T-cell (primary cell): ENCODE results near the gene ZBTB17. TPM values are rescaled to one million over a fixed set of nuclear protein-coding genes. Genes with fewer than 3 reads are reported as not detected.
"Not testable (repeated sequence)": the region's sequence is repeated elsewhere in the genome, so short reads cannot be mapped to it uniquely, and the experiment has no call there.

ENCODE experiments used
- ATAC-seq, 4 experiments: fragments of 200-7000 bp in 3 of 4; fragments of 150-1000 bp in 1 of 4; cut with Tn5 transposase; replicated peaks in 1 of 4; 1 replicate in 3 of 4; 2 replicates in 1 of 4; pipeline ENCODE4 v1.10.0; 2021; ENCODE audit warnings: moderate library complexity in 3 of 4, mild to moderate bottlenecking in 2 of 4, moderate number of reproducible peaks in 1 of 4
- CTCF ChIA-PET, 2 donors: fragments of 300-600 bp; sonication (Branson Sonifier 250); formaldehyde crosslinking; loops; one replicate each; lab custom pipeline; 2022; ENCODE audit warnings: antibody characterized with exemption in 2 of 2; lab: Charles Lee
- POLR2A ChIA-PET, 2 donors: fragments of 300-600 bp; sonication (Branson Sonifier 250); formaldehyde crosslinking; loops; one replicate each; lab custom pipeline; 2022; ENCODE audit warnings: antibody characterized with exemption in 2 of 2; lab: Charles Lee
- DNase-seq, 35 experiments: peaks; one replicate each; pipeline versions ENCODE4 v3.0.0 to v3.0.0-alpha.2; 2013 to 2023
- H3K27ac ChIP-seq: one replicate; pipeline ENCODE4 v1.5.1; 2013; ENCODE audit warnings: low read length
- H3K27me3 ChIP-seq, 2 experiments: replicated peaks in 1 of 2; 1 replicate in 1 of 2; 2 replicates in 1 of 2; pipeline versions ENCODE4 v1.6.1 to v1.7.0; 2013; ENCODE audit warnings: low read length in 1 of 2, mixed read lengths in 1 of 2; ENCODE audit not compliant: control insufficient read depth in 2 of 2, insufficient read depth in 2 of 2; ENCODE audit errors: extremely low read depth in 1 of 2
- H3K36me3 ChIP-seq, 2 donors: 1 replicate in 1 of 2; 2 replicates in 1 of 2; pipeline versions ENCODE4 v1.6.1 to v1.7.0; 2013; ENCODE audit warnings: low read length in 1 of 2; ENCODE audit not compliant: control insufficient read depth in 2 of 2, insufficient read depth in 1 of 2; ENCODE audit errors: extremely low read depth in 1 of 2
- H3K4me1 ChIP-seq, 2 experiments: 1 replicate in 1 of 2; 2 replicates in 1 of 2; pipeline versions ENCODE4 v1.6.1 to v1.7.0; 2013; ENCODE audit warnings: low read length in 2 of 2, mixed read lengths in 1 of 2; ENCODE audit not compliant: insufficient read depth in 2 of 2, control insufficient read depth in 1 of 2; ENCODE audit errors: extremely low read depth in 1 of 2
- H3K4me3 ChIP-seq, 2 donors: 1 replicate in 1 of 2; 2 replicates in 1 of 2; pipeline versions ENCODE4 v1.5.1 to v1.7.0; 2013; ENCODE audit warnings: mild to moderate bottlenecking in 2 of 2, low read length in 1 of 2, moderate library complexity in 1 of 2; ENCODE audit not compliant: control insufficient read depth in 1 of 2; ENCODE audit errors: extremely low read depth in 1 of 2
- H3K9me3 ChIP-seq: 2 replicates; pipeline ENCODE4 v1.7.0; 2013
- H3K27ac Mint-ChIP-seq, 2 donors: one replicate each; pipeline ENCODE4 v1.8.0; 2020 to 2021; ENCODE audit warnings: mild to moderate bottlenecking in 2 of 2, mixed read lengths in 2 of 2
- H3K27me3 Mint-ChIP-seq, 2 donors: one replicate each; pipeline ENCODE4 v1.8.0; 2021 to 2022; ENCODE audit warnings: mixed read lengths in 2 of 2
- H3K36me3 Mint-ChIP-seq: one replicate; pipeline ENCODE4 v1.8.0; 2021; ENCODE audit warnings: mixed read lengths
- H3K4me1 Mint-ChIP-seq, 3 donors: one replicate each; pipeline ENCODE4 v1.8.0; 2020 to 2022; ENCODE audit warnings: mixed read lengths in 3 of 3, mild to moderate bottlenecking in 1 of 3
- H3K4me3 Mint-ChIP-seq, 3 donors: one replicate each; pipeline ENCODE4 v1.8.0; 2020 to 2022; ENCODE audit warnings: mild to moderate bottlenecking in 3 of 3, mixed read lengths in 3 of 3, moderate library complexity in 3 of 3
- H3K9me3 Mint-ChIP-seq, 3 donors: one replicate each; pipeline ENCODE4 v1.8.0; 2020 to 2022; ENCODE audit warnings: mixed read lengths in 3 of 3
- WGBS: methylation state at CpG from one replicate; pipeline ENCODE4 v1.1.5; 2013; ENCODE audit warnings: missing lambda C conversion rate; ENCODE audit not compliant: insufficient coverage; 5-methylcytosine and 5-hydroxymethylcytosine counted together
- total RNA-seq, 35 experiments: library from RNA in 6 of 35; stranded (reverse) in 6 of 35; fragments of 120-200 nt in 1 of 35; gene quantifications; one replicate each; pipeline versions ENCODE4 v1.2.1 to v1.2.4 and lab custom pipeline; 2013 to 2026

The ZBTB17 gene
- total RNA-seq, 5 donors from 2014 or later (not counting 1 experiment from before 2014, with no cell fraction given) = 66.6 to 82.6 (median 78.3) TPM

DNA sequence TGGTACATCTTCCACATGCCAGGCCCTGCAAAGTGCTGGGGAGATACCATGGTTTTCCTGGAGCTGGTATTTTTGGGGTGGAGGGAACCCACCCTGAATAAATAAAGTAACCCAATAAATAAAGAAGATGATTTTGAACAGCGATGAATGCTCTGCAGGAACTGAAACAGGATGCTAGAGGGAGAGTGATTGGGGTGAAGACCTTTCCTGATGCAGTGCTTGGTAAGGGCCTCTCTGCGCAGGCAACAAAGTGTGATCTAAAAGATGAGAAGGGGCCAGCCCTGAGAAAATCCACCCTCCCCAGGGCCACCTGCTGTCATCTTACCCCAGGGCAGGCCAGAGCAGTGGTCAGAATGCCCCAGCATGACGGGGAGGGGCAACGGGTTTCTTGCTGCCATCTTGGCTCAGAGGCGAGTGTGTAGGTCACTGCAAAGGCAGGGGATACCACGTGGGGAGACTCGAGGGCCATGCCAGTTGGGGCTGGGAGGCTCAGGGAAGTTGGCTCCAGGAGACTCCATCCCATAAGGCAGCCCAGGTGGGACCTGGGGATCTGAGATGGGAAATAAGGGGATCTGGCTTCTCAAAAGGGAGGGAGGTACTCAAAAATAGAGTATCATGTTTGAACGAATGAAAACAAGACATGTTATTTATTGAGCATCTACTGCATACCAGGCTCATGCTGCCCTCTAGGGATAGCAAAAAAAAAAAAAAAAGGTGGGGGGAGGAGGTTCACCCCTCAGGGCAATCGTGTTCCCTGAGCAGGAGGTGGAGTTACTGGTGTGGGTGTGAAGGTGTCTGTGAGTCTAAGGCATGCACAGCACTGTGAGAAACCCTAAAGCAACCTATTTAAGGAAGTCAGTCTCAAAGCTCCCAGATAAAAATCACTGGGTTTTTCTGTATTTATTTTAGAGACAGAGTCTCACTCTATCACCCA lies 30.9 kb upstream of the ZBTB17 start:
- H3K27ac Mint-ChIP-seq = no peak overlapping the region

DNA sequence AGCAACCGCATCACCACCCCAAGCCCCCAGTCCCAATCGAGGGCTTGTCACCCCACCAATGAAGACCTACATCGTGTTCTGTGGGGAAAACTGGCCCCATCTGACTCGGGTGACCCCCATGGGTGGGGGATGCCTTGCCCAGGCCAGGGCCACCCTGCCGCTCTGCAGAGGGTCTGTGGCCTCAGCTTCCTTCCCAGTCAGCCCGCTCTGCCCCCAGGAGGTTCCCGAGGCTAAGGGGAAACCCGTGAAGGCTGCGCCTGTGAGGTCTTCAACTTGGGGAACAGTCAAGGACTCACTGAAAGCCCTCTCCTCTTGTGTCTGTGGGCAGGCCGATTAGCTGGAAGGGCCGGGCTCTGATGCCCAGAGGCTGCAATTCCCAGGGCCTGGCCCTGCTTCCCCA lies 30.1 kb upstream of the ZBTB17 start:
- ATAC-seq (no peak), DNase-seq (no peak)
- H3K4me1 ChIP-seq = no peaks in the 10 kb centered on the region
- no peak overlapping the region for H3K4me3 ChIP-seq
- Mint-ChIP-seq H3K4me1 (no peaks in the 10 kb centered on the region), H3K27ac (no peak overlapping the region), H3K4me3 (no peak overlapping the region), H3K36me3 (no peaks in the 10 kb centered on the region), H3K27me3 (peaks cover 0 to 4% of the 10 kb centered on the region in 2 donors), H3K9me3 (no peaks in the 10 kb centered on the region)
- no peak overlapping the region for H3K27ac ChIP-seq
- no peaks in the 10 kb centered on the region for H3K36me3 ChIP-seq
- 78% methylated on average over 7 of the region's 11 CpGs for WGBS
- no peaks in the 10 kb centered on the region for H3K9me3 ChIP-seq
- ChIA-PET CTCF (no interaction called here), POLR2A (no interaction called here)
- peaks cover 0 to 15% of the 10 kb centered on the region in 2 experiments for H3K27me3 ChIP-seq

More for the DNA sequence above, 30.9 kb upstream of the ZBTB17 start:
- Mint-ChIP-seq H3K9me3 (no peaks in the 10 kb centered on the region), H3K4me1 (no peaks in the 10 kb centered on the region), H3K27me3 (peaks cover 0 to 3% of the 10 kb centered on the region in 2 donors), H3K4me3 (no peak overlapping the region), H3K36me3 (no peaks in the 10 kb centered on the region)
- Histone ChIP-seq H3K4me1 (no peaks in the 10 kb centered on the region), H3K4me3 (no peak overlapping the region), H3K36me3 (no peaks in the 10 kb centered on the region), H3K27me3 (peaks cover 0 to 14% of the 10 kb centered on the region in 2 experiments), H3K27ac (no peak overlapping the region), H3K9me3 (no peaks in the 10 kb centered on the region)
- CTCF ChIA-PET = interaction anchor here (0.5 to 1.0 kb wide), 4 partner anchors 35 to 191 kb away, joined by 3 read pairs; no protein-coding TSS in a partner anchor
- ATAC-seq = peak in 1 of 4 experiments; percentile 35
- 86% methylated on average over 5 of the region's 9 CpGs for WGBS
- POLR2A ChIA-PET = no interaction called here
- no peak for DNase-seq

DNA sequence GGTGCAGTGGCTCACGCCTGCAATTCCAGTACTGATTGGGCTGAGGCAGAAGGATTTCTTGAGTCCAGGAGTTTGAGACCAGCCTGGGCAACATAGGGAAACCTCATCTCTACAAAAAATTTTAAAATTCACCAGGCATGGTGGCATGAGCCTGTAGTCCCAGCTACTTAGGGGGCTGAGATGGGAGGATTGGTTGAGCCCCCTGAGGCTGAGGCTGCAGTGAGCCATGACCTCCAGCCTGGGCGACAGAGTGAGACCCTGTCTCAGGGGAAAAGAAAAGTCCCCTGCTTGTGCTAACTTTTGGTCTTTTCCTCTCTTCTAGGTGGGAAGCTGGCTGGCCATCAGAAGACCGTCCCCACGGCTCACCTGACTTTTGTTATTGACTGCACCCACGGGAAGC lies 29.7 kb upstream of the ZBTB17 start:
- H3K9me3 Mint-ChIP-seq = no peaks in the 10 kb centered on the region
- 73% methylated on average over 3 of the region's 5 CpGs for WGBS
- H3K4me1 Mint-ChIP-seq = no peaks in the 10 kb centered on the region
- no peak overlapping the region for H3K27ac Mint-ChIP-seq
- DNase-seq (no peak), ATAC-seq (no peak)
- ChIA-PET CTCF (no interaction called here), POLR2A (no interaction called here)
- H3K36me3 ChIP-seq = no peaks in the 10 kb centered on the region
- H3K27me3 Mint-ChIP-seq = peaks cover 0 to 5% of the 10 kb centered on the region in 2 donors
- H3K9me3 ChIP-seq = no peaks in the 10 kb centered on the region
- H3K27ac ChIP-seq = no peak overlapping the region
- H3K4me3 Mint-ChIP-seq = no peak overlapping the region
- H3K4me1 ChIP-seq = no peaks in the 10 kb centered on the region
- H3K27me3 ChIP-seq = peaks cover 0 to 15% of the 10 kb centered on the region in 2 experiments
- no peak overlapping the region for H3K4me3 ChIP-seq
- no peaks in the 10 kb centered on the region for H3K36me3 Mint-ChIP-seq

DNA sequence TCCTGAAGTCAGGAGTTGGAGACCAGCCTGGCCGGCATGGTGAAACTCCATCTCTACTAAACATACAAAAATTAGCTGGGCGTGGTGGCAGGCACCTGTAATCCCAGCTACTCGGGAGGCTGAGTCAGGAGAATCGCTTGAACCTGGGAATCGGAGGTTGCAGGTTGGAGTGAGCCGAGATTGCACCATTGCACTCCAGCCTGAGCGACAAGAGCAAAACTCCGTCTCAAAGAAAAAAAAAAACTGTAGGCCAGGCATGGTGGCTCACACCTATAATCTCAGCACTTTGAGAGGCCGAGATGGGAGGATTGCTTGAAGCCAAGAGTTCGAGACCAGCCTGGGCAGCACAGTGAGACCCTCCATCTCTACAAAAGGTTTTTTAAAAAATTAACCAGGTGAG lies 25.4 kb upstream of the ZBTB17 start:
- H3K36me3 Mint-ChIP-seq, H3K36me3 ChIP-seq, H3K4me3 ChIP-seq, H3K9me3 Mint-ChIP-seq, H3K4me1 Mint-ChIP-seq, ATAC-seq, H3K4me1 ChIP-seq, H3K9me3 ChIP-seq, DNase-seq, POLR2A ChIA-PET, H3K4me3 Mint-ChIP-seq, H3K27ac ChIP-seq, H3K27ac Mint-ChIP-seq, H3K27me3 Mint-ChIP-seq: not testable (repeated sequence)
- H3K27me3 ChIP-seq = peaks cover 0 to 20% of the 10 kb centered on the region in 2 experiments
- 89% methylated on average over 7 of the region's 10 CpGs for WGBS
- CTCF ChIA-PET = interaction anchor here in 1 of 2 donors (0.6 kb wide), 1 partner anchor 15 kb away, joined by 3 read pairs; no protein-coding TSS in a partner anchor

DNA sequence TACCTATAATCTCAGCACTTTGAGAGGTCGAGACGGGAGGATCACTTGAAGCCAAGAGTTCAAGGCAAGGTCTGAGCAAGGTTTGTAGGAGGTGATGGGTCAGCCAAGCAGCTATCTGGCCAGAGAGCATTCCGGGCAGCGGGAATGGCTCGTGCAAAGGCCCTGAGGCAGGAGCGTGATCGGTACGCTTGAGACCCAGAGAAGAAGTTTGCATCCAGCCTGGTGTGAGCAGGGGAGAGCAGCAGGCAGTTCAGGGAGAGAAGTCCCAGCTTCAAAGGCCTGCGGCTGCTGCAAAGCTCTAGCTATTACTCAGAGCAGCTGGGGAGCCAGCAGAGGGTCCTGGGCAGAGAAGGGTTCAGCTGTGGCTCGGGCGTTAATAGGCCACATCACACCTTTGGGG lies 23.0 kb upstream of the ZBTB17 start:
- H3K27ac Mint-ChIP-seq = no peak overlapping the region
- no peak for DNase-seq
- no peak overlapping the region for H3K4me3 ChIP-seq
- H3K4me3 Mint-ChIP-seq = no peak overlapping the region
- peaks cover 0 to 5% of the 10 kb centered on the region in 2 donors for H3K27me3 Mint-ChIP-seq
- H3K27ac ChIP-seq = no peak overlapping the region
- no peaks in the 10 kb centered on the region for H3K36me3 ChIP-seq
- H3K9me3 Mint-ChIP-seq = no peaks in the 10 kb centered on the region
- no peaks in the 10 kb centered on the region for H3K9me3 ChIP-seq
- H3K4me1 Mint-ChIP-seq = no peaks in the 10 kb centered on the region
- 91% methylated on average over 9 of the region's 11 CpGs for WGBS
- ChIA-PET POLR2A (interaction anchor here in 1 of 2 donors (0.5 kb wide), 1 partner anchor 216 kb away, joined by 5 read pairs; no protein-coding TSS in a partner anchor), CTCF (no interaction called here)
- no peaks in the 10 kb centered on the region for H3K4me1 ChIP-seq
- H3K36me3 Mint-ChIP-seq = no peaks in the 10 kb centered on the region
- ATAC-seq = no peak
- H3K27me3 ChIP-seq = peaks cover 0 to 16% of the 10 kb centered on the region in 2 experiments

DNA sequence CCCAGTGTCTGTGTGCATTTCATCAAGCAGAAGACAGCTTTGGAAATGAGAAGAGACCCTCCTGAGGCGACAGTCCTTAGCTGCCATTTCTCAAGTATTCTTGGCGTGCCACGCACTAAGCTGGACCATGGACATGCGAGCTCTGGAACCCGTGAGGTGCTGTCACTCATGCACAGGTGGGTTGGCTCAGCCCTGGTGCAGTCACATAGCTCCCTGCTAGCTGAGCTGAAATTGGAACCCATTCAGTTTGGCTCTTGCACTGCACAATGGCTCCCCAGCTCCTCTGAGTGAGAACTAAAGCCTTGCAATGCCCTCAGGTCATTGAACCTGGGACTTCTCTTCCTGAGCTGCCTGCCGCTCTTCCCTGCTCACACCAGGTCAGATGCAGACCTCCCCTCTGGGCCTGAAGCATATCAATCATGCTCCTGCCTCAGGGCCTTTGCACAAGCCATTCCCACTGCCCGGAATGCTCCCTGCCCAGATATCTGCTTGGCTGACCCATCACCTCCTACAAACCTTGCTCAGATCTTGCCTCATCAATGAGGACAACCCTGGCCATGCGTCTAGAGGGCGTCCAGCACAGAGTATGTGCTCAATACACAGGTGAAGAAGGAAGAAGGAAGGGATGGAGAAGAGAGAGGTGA lies 21.9 kb upstream of the ZBTB17 start:
- Mint-ChIP-seq H3K4me1 (no peaks in the 10 kb centered on the region), H3K4me3 (no peak overlapping the region), H3K36me3 (no peaks in the 10 kb centered on the region), H3K27ac (no peak overlapping the region), H3K27me3 (peaks cover 0 to 5% of the 10 kb centered on the region in 2 donors), H3K9me3 (no peaks in the 10 kb centered on the region)
- Histone ChIP-seq H3K4me1 (no peaks in the 10 kb centered on the region), H3K27me3 (peaks cover 0 to 16% of the 10 kb centered on the region in 2 experiments), H3K27ac (no peak overlapping the region), H3K9me3 (no peaks in the 10 kb centered on the region), H3K36me3 (no peaks in the 10 kb centered on the region), H3K4me3 (no peak overlapping the region)
- DNase-seq = no peak
- 84% methylated on average over 9 of the region's 9 CpGs for WGBS
- CTCF ChIA-PET = interaction anchor here in 1 of 2 donors (0.7 kb wide), 1 partner anchor 150 kb away, joined by 3 read pairs; the partner anchor contains the start of gene SPEN
- no peak for ATAC-seq
- POLR2A ChIA-PET = interaction anchor here in 1 of 2 donors (0.6 kb wide), 1 partner anchor 131 kb away, joined by 3 read pairs; no protein-coding TSS in a partner anchor
